ENCODE data around the gene CBARP.

CBARP gene

GRCh38 chr19:1227304-1228054, 10.3 kb downstream of the CBARP start:
- no peak for DNase-seq (ENCODE audit: low spot score)

DNA sequence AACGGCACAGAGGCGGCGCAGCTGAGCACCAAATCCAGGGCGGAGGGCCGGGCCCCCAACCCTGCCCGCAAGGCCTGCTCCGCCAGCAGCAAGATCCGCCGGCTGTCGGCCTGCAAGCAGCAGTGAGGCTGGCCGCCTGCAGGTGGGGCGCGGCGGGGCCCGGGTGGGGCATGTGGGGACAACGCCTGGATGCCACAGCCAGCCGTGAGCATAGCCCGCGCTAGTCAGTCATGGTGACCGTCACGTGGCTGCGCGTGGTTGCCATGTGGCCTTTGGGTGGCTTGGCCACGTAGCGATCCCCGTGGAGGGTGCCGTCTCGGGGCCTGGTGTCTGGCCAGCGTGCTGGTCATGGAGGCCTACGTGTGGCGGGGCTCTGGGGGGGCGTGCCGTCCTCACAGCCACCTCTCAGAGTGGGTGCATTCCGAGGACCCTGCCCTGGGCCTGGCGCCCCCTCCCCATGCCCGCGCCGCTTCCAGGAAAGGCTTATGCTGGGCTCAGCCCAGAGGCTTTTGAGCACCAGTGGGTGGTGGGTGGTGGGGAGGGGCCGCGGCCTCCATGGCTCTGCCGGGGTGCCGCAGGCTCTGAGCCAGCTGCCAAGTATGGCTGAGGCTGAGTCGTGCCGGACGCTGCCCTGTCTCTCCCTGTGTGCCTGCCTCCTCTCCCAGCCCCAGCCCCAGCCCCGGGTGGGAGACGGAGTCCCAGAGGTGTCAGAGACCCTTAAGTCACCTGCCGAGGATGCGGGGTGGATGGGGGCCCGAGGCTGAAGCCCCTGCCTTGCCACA, 11.1 kb downstream of the CBARP start:
- no peak for DNase-seq (ENCODE audit: low spot score)

- DNase-seq (ENCODE audit: low spot score), result no peak
Observed at GRCh38 chr19:1226227-1226518, 11.6 kb downstream of the CBARP start.

DNA sequence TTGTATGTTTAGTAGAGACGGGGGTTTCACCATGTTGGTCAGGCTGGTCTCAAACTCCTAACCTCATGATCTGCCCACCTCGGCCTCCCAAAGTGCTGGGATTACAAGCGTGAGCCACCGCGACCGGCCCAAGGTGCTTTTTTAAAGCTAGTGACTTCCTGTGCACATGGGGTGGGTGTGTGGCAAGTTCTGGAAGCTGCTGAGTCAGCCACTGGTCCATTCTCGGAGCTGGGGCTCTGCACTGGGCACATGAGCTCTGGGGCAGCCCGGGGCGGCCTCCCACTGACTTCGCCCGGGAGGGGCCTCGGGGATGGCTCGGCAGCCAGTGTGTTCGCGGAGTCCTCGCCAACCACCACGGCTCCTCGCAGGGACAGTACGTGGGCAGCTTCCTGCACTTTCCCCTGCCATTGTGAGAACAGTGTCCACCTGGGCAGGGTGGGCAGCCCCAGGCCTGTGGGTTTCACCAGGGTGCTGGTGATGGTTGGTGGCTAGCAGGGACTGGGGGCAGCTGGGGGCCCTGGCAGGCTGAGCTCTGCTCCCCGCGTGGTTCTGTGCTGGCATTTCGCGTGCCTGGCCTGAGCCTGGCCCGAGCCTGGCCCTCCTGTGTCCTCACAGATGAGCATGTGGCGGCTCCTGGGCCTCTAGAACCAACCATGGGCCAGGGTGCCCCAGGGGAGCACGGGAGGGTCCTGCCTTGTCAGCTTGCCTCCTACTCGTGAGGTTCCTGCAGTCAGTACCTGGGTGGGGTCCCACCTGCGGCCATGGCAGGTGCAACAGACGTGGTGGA, 12.2 kb downstream of the CBARP start:
- DNase-seq (ENCODE audit: low spot score), result no peak

DNA sequence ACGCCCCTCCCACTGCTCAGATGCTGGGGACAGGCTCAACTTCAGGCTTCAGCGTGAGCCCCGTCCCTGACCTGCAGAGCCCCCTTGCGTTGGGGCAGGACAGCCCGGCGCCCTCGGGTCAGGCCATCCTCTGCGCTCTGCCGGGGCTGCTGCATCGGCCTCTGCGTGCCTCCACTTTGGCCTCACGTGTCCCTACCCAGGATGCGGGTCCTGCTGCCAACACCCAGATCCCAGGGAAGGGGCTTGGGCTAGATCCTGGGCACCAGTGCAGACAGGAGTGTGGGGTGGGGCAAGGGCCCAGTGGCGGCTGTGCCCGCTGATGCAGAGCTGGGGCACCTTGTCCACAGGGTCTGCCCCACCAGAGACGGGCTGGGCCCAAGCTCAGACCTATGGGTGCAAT, 13.0 kb downstream of the CBARP start:
- no peak for DNase-seq (ENCODE audit: low spot score)

GRCh38 chr19:1224047-1224825, 13.6 kb downstream of the CBARP start:
- DNase-seq (ENCODE audit: low spot score), result no peak

DNA sequence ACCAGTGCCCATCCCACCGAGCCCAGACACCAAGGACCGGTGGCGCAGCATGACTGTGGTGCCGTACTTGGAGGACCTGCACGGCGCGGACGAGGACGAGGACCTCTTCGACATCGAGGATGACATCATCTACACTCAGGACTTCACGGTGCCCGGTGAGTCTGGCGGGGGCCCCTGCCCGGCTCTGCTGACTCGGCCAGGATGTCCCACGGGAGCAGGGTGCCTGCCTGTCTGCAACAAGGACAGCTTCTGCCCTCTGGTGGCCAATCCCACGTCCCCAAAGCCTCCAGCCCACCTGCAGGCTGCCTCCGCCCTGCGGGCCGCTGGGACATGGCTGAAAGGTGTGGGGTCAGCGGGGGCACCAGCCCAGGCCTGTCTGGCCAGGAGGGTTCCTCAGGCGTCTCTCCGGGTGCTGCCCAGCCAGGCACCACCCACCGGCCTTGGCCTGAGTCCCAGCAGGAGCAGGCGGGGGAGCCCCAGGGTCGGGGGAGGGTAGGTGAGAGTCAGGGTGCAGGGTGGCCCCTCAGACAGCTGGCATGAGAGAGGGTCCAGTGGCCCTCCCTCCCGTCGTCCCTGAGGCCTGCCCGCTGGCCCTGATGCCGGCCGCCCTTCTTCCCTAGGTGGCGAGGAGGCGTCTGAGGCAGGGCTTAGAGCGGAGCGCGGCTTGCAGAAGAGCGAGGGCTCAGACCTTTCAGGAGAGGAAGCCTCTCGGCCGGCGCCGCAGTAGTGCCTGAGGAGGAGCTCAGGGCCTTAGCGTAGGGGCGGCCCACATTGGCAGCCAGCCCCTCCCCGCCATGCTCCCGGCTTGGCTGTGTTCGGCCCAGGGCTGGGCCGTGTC, 14.6 kb downstream of the CBARP start:
- no peak for DNase-seq (ENCODE audit: low spot score)

- DNase-seq (ENCODE audit: low spot score), result no peak
Observed at GRCh38 chr19:1222394-1222793, 15.4 kb downstream of the CBARP start.

DNA sequence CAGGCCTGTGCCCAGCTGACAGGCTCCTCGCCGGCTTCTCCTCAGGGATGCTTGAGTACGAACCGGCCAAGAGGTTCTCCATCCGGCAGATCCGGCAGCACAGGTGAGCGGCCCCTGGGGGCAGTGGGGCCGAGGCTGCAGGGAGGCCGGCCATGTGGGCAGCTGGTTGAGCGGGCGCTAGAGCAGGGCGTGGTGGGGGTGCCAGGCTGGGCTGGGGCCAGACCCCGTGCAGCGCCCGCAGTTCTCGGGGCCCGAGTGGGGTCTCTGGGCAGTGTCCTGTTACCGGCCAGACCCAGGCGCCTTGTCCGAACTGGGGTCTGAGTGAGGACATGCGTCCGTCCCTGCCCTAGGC, 15.9 kb downstream of the CBARP start:
- no peak for DNase-seq (ENCODE audit: low spot score)

DNA sequence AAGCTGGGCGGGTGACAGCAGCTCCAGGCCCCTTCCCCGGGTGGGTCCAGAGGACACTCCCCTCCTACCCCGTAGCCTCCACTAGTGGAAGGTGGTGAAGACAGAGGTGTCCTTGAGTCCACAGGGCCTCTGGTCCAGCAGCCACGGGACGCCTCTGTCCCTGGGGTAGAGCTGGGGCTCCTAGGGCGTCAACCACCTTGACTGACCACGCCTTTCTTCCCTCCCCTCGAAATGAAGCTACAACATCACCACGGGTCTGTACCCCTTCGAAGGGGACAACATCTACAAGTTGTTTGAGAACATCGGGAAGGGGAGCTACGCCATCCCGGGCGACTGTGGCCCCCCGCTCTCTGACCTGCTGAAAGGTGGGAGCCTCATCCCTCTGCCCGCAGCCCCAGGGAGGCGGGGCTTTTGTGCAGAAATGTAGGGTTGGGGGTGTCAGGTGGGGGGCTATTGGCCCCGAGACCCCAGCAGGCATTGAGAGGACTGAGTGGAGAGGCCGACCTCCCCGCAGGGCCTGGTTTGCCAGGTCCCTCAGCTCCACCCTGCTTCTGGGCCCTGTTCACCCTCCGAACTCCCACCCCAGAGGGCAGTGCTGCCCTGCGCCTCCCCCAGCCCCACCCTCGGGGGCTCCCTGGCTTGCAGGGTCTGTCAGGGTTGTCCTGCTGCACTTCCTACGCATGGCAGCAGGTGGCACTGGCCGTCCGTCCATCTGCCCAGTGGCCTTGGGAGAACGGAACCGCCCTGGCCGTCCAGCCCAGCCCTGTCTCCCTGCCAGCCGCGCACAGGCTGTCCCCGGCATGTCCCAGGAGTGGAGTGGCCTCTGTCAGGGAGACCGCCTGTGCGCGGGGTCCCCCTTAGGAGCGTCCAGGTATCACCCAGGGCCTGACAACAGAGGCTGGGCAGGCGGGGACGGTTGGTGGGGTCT, 16.6 kb downstream of the CBARP start:
- DNase-seq (ENCODE audit: low spot score), result peak; percentile 55

DNA sequence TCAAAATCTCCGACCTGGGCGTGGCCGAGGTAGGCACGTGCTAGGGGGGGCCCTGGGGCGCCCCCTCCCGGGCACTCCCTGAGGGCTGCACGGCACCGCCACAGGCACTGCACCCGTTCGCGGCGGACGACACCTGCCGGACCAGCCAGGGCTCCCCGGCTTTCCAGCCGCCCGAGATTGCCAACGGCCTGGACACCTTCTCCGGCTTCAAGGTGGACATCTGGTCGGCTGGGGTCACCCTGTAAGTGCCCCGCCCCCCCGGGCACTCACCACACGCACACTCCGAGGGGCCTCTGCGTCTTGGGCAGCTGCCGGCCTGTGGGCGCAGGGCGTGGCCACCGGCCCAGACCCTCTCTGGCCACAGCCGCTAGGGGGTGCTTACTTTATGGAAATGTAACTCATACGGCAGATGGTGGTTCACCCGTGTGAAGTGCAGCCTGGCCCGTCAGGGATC, 17.3 kb downstream of the CBARP start:
- DNase-seq (ENCODE audit: low spot score), result no peak

GRCh38 chr19:1219786-1220476, 17.9 kb downstream of the CBARP start:
- no peak for DNase-seq (ENCODE audit: low spot score)

- no peak for DNase-seq (ENCODE audit: low spot score)
Observed at GRCh38 chr19:1218751-1219567, 18.8 kb downstream of the CBARP start.

- DNase-seq (ENCODE audit: low spot score), result no peak
Observed at GRCh38 chr19:1217366-1217765, 20.4 kb downstream of the CBARP start.

GRCh38 chr19:1216756-1217155, 21.0 kb downstream of the CBARP start:
- no peak for DNase-seq (ENCODE audit: low spot score)

- DNase-seq (ENCODE audit: low spot score), result no peak
Observed at GRCh38 chr19:1214862-1215731, 22.7 kb downstream of the CBARP start.

- no peak for DNase-seq (ENCODE audit: low spot score)
Observed at GRCh38 chr19:1214299-1214861, 23.4 kb downstream of the CBARP start.
